ENCODE results near the gene KRTAP2-3.

The KRTAP2-3 gene

GRCh38 chr17:41029633-41030245 lies 30.2 kb downstream of the KRTAP2-3 start, which contains the start of gene KRTAP1-4:
Gene KRTAP1-4, minus strand, starts transcription at chr17:41030195. Its CDS starts 117 bp downstream, at chr17:41030078.
- DNase-seq (ENCODE audit: low spot score): no peak

GRCh38 chr17:41026715-41027471 lies 33.0 kb downstream of the KRTAP2-3 start, which contains the start of gene KRTAP1-5:
Gene KRTAP1-5, minus strand, starts transcription at chr17:41027208. Its CDS starts 53 bp downstream, at chr17:41027155.
- no peak for DNase-seq (ENCODE audit: low spot score)

GRCh38 chr17:41024697-41025096 lies 35.2 kb downstream of the KRTAP2-3 start:
- no peak for DNase-seq (ENCODE audit: low spot score)

GRCh38 chr17:41020336-41020735 lies 39.6 kb downstream of the KRTAP2-3 start:
- peak; percentile 72 for DNase-seq (ENCODE audit: low spot score)

GRCh38 chr17:41019415-41019814 lies 40.5 kb downstream of the KRTAP2-3 start:
- no peak for DNase-seq (ENCODE audit: low spot score)

- DNase-seq (ENCODE audit: low spot score): no peak
Measured at GRCh38 chr17:41018541-41018940, 41.4 kb downstream of the KRTAP2-3 start.

- DNase-seq (ENCODE audit: low spot score): no peak
Measured at GRCh38 chr17:41016578-41017215, 43.2 kb downstream of the KRTAP2-3 start.

- peak; percentile 80 for DNase-seq (ENCODE audit: low spot score)
Measured at GRCh38 chr17:41015454-41015853, 44.5 kb downstream of the KRTAP2-3 start.

GRCh38 chr17:41013606-41014005 lies 46.3 kb downstream of the KRTAP2-3 start:
- DNase-seq (ENCODE audit: low spot score): peak; percentile 8

GRCh38 chr17:41013181-41013580 lies 46.7 kb downstream of the KRTAP2-3 start:
- peak; percentile 31 for DNase-seq (ENCODE audit: low spot score)

- no peak for DNase-seq (ENCODE audit: low spot score)
Measured at GRCh38 chr17:41012326-41013120, 47.4 kb downstream of the KRTAP2-3 start.

GRCh38 chr17:41010441-41010840 lies 49.5 kb downstream of the KRTAP2-3 start:
- DNase-seq (ENCODE audit: low spot score): no peak

- DNase-seq (ENCODE audit: low spot score): no peak
Measured at GRCh38 chr17:41009936-41010335, 50.0 kb downstream of the KRTAP2-3 start.

- peak; percentile 12 for DNase-seq (ENCODE audit: low spot score)
Measured at GRCh38 chr17:41009301-41009760, 50.6 kb downstream of the KRTAP2-3 start.

All from kidney tubule cell (primary cell).